Cardiac muscle cell (in vitro differentiated cells and primary cell): ENCODE measurements around the gene NEGR1. TPM values are rescaled to one million over a fixed set of nuclear protein-coding genes. Genes with fewer than 3 reads are reported as not detected.

Experiments
- DNase-seq, 2 donors: peaks; one replicate each; pipeline versions ENCODE4 v3.0.0 to v3.0.0-alpha.2; 2010 to 2017; ENCODE audit warnings: low read depth in 1 of 2, low spot score in 1 of 2
- H3K27ac ChIP-seq: fragments of 200-600 bp; sonication (generic); 2 replicates; pipeline ENCODE4 v1.5.1; 2016
- H3K27me3 ChIP-seq: fragments of 200-600 bp; sonication (generic); 2 replicates; pipeline ENCODE4 v1.6.0; 2016; ENCODE audit warnings: control low read depth
- H3K36me3 ChIP-seq: fragments of 200-600 bp; sonication (generic); 2 replicates; pipeline ENCODE4 v1.5.1; 2016; ENCODE audit warnings: control low read depth
- H3K4me1 ChIP-seq: fragments of 200-600 bp; sonication (generic); 2 replicates; pipeline ENCODE4 v1.8.1; 2017; ENCODE audit warnings: low read depth, mild to moderate bottlenecking, mixed run types
- H3K4me3 ChIP-seq: fragments of 200-600 bp; sonication (generic); 2 replicates; pipeline ENCODE4 v1.5.1; 2016; ENCODE audit warnings: mild to moderate bottlenecking
- H3K9me3 ChIP-seq: fragments of 200-600 bp; sonication (generic); 2 replicates; pipeline ENCODE4 v1.5.1; 2017; ENCODE audit warnings: low read depth, mild to moderate bottlenecking, control low read depth
- CTCF ChIP-seq: IDR thresholded peaks from 2 replicates; pipeline ENCODE4 v1.5.1; 2012; ENCODE audit warnings: low read depth, mild to moderate bottlenecking, low read length
- polyA plus RNA-seq: library from polyadenylated mRNA; unstranded; fragments of >200 nt; fragmentation: Nextera tagmentation; extraction: Ambion mirVana; gene quantifications from 2 replicates; pipeline ENCODE4 v1.2.1, GENCODE V29; 2016
- total RNA-seq: library from RNA; depleted of rRNA; stranded (reverse); fragments of >200 nt; gene quantifications from 2 replicates; pipeline ENCODE4 v1.2.3, GENCODE V29; 2016

Gene NEGR1
- total and polyA plus RNA-seq, 2 experiments from 2014 or later, result 0.06 to 0.20 TPM

GRCh38 chr1:71653952-71654351 lies 628.4 kb downstream of the NEGR1 start:
- Histone ChIP-seq H3K4me1 (no peaks in the 10 kb centered on the region), H3K9me3 (no peaks in the 10 kb centered on the region), H3K27me3 (no peaks in the 10 kb centered on the region), H3K4me3 (no peak overlapping the region), H3K36me3 (no peaks in the 10 kb centered on the region), H3K27ac (no peak overlapping the region)
- no peak for DNase-seq
- TF ChIP-seq CTCF, result no peak

GRCh38 chr1:71651214-71651613 lies 631.1 kb downstream of the NEGR1 start:
- H3K27ac ChIP-seq, result no peak overlapping the region
- H3K27me3 ChIP-seq, result no peaks in the 10 kb centered on the region
- H3K4me3 ChIP-seq, result no peak overlapping the region
- no peaks in the 10 kb centered on the region for H3K4me1 ChIP-seq
- H3K9me3 ChIP-seq, result no peaks in the 10 kb centered on the region
- H3K36me3 ChIP-seq, result no peaks in the 10 kb centered on the region
- no peak for DNase-seq
- TF ChIP-seq CTCF, result no peak

- DNase-seq, result no peak
- H3K27me3 ChIP-seq, result no peaks in the 10 kb centered on the region
- H3K4me1 ChIP-seq, result no peaks in the 10 kb centered on the region
- TF ChIP-seq CTCF, result no peak
- H3K4me3 ChIP-seq, result no peak overlapping the region
- no peaks in the 10 kb centered on the region for H3K36me3 ChIP-seq
- H3K27ac ChIP-seq, result no peak overlapping the region
- H3K9me3 ChIP-seq, result no peaks in the 10 kb centered on the region
Measured at GRCh38 chr1:71650119-71650518, 632.2 kb downstream of the NEGR1 start.

- Histone ChIP-seq H3K27me3 (no peaks in the 10 kb centered on the region), H3K9me3 (no peaks in the 10 kb centered on the region), H3K27ac (no peak overlapping the region), H3K4me3 (no peak overlapping the region), H3K36me3 (no peaks in the 10 kb centered on the region), H3K4me1 (no peaks in the 10 kb centered on the region)
- TF ChIP-seq CTCF, result no peak
- no peak for DNase-seq
Measured at GRCh38 chr1:71649608-71650007, 632.7 kb downstream of the NEGR1 start.

- no peak for DNase-seq
- Histone ChIP-seq H3K4me3 (no peak overlapping the region), H3K27me3 (no peaks in the 10 kb centered on the region), H3K4me1 (no peaks in the 10 kb centered on the region), H3K36me3 (no peaks in the 10 kb centered on the region), H3K9me3 (no peaks in the 10 kb centered on the region), H3K27ac (no peak overlapping the region)
- no peak for TF ChIP-seq CTCF
Measured at GRCh38 chr1:71647513-71648300, 634.6 kb downstream of the NEGR1 start.
